A172 (cell line): Measurements from ENCODE around the gene PTK6. TPM values are rescaled to one million over a fixed set of nuclear protein-coding genes. Genes with fewer than 3 reads are reported as not detected.
A peak's percentile ranks its signal among the peaks of the same experiment; 100 is the strongest.

ENCODE experiments used
- DNase-seq: peaks from one replicate; pipeline ENCODE4 v3.0.0-alpha.2; 2015; ENCODE audit warnings: low spot score
- total RNA-seq: library from RNA; depleted of rRNA; stranded (reverse); fragments of >200 nt; shearing (Covaris generic); gene quantifications from 2 replicates; pipeline ENCODE4 v1.2.3, GENCODE V29; 2014

PTK6 gene
- total RNA-seq, 1 experiment from 2014 or later = 2.0 TPM

DNA sequence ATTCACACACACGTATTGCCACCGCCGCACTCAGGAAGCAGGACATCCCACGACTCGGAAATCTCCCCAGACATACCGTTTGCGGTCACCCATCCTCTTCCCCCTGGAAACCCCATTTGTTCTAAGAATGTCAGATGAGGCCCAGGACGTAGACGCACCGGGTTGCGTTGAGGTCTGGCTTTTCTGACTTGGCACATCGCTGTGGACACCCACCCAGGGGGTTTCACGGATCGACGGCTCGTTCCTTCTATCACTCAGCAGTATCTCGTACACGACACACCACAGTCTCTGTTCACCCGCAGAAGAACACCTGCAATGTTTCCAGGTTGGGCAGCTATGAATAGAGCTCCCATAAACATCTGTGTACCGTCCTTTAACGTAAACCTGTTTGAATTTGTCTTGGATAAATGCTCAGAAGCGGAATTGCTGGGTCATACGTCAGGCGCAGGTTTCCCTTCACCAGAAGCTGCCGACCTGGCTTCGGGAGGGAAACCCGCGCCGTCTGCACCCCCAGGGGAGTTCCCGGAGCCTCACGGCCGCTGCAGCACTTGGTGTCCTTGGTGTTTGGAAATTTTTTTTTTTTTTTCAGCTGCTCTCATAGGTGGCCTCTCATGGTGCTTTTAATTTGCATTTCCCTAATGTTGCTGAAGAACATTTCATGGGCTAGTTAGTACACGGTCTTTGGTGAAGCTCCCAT is 29.0 kb downstream of the PTK6 start:
- no peak for DNase-seq

DNA sequence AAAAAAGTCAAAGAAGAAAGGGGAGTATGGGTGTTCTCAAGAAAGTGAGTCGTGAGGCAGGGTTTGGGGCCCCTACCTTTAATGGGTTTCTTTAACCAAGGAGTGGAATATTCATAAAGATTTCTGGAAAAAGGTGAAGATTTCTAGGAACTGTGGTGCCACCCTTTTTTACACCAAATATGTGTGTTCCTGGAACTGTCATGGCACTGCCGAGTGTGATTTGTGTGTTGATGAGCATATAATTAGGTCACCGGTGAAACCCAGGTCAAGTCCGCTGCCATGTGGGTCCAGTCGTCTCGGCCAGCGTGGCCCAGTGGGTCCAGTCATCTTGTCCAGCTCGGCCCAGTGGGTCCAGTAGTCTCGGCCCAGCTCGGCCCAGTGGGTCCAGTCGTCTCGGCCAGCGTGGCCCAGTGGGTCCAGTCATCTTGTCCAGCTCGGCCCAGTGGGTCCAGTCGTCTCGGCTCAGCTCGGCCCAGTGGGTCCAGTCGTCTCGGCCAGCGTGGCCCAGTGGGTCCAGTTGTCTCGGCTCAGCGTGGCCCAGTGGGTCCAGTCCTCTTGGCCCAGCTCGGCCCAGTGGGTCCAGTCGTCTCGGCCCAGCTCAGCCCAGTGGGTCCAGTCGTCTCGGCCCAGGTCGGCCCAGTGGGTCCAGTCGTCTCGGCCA is 30.0 kb downstream of the PTK6 start:
- DNase-seq = no peak

GRCh38 chr20:63505723-63506122 is 31.5 kb downstream of the PTK6 start:
- no peak for DNase-seq

DNA sequence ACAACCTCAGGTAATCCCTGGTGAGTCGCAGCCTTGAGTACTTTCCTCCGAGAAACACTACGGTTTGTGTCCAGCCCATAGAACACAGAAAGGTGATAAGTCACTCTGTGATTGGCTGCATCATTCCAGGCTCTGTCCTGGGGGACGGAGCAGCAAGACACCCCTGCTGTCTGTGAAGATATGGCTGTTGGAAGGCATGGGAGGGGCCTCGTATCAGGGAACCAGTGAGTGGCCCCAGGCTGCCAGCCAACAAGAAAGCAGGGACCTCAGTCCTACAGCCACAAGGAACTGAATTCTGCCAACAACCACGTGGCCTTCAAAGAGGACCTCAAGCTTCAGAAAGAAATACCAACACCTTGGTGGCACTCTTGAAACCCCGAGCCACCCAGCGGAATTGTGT is 31.9 kb downstream of the PTK6 start:
- DNase-seq = no peak

- DNase-seq = no peak
Measured at GRCh38 chr20:63504642-63505041, 32.5 kb downstream of the PTK6 start.

GRCh38 chr20:63503524-63503923 is 33.7 kb downstream of the PTK6 start:
- no peak for DNase-seq

- no peak for DNase-seq
Measured at GRCh38 chr20:63502671-63503172, 34.5 kb downstream of the PTK6 start.

GRCh38 chr20:63501818-63502670 is 35.1 kb downstream of the PTK6 start:
- no peak for DNase-seq

DNA sequence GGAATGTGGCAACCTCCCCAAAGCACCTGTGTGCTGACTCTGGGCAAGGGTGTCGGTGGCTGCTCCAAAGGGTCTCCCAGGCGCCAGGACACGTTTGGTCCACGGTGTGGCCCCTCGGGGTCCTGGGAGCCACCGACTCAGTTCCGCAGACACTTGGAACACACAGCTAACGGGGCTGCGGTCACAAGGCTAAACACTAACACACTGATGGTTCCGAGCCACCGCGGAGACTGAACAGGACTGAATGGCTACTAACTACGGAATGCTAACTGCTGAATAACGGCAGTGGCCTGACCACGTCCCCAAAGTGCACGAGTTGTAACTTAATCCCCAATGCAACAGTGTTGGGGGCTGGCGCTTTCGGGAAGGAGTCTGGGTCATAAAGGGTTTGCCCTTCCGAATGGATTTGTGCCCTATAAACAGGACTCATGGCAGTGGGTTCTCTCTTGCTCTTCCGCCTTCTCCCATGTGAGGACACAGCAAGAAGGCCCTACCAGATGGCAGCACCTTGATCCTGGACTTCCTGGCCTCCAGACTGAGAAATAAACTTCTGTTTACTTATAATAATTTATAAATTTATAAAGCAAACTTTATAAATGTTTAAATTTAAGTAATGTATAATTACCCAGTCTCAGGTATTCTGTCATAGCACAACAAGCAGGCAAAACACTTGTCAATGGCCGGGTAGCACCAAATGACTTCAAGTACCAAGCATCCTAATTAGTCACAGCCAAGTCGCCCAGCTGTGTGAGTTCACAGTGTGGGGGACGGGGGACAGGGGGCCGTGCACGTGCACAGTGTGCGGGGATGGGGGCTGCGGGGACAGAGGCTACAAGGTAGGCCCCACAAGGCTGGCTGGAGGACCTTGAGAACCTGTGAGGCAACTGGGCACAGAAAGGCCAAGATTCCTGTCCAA is 36.0 kb downstream of the PTK6 start:
- DNase-seq = no peak

DNA sequence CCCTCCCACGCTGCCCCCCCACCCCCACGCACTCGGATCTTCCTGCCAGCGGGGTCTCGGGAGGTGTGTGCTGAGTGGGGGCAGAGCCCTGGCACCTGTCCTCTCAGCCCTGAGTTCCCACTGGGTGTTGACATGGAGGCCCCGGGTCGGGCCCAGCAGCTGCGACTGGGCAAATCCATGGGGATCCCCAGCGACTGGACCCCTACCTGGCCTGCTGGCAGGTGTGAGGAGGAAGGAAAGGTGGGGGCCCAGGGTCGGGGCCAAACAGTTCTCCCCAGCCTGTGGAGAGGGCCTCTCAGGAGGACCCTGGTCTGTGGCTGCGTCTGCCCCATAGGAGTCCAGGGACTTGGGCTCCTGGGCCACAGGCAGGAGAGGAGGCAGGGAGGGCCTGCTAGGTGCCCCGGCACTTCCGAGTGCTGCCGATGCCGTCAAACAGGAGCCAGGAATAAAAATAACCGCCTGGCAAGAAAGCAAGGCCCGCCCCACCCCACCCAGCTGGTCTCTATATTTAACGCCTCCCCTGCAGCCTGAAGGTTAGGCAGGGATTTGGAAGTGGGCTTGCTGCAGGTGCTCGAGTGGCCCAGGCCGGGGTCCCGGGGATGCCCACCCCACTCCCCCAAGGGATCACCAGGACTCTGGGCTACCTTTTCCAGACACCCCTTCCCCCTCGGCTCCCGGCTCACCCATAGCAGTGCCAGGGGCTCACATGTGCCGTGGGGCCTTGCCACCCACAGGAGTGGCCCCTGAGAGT is 36.9 kb downstream of the PTK6 start:
- DNase-seq = no peak

DNA sequence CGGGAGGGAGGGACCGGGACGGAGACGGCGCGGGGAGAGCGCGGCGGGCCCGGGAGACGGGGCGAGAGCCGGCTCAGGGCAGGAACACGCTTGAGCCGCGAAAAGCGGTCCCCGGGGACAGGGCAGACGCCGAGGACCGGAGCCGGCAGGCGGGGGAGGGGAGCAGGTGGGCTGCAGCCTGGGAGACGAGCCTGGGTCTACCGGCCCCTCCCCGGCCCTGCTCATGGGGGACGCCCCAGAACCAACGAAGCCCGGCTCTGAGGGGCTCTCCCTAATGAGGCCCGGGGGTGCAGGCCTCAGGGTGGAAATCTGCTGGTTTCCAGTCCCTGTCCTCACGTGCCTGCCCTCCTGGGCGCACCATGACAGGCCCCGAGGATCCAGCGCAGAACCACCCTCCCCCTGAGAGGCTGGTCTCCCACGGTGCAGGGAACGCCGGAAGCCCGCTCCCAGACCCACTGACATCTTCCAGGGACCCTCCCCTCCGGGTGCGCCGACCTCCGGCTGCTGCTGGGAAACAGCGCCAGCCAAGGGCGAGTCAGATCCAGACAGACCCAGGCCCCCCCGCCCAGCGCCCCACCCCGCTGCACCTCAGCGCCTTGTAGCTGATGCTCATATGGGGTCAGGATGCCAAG is 37.7 kb downstream of the PTK6 start:
- DNase-seq = no peak

DNA sequence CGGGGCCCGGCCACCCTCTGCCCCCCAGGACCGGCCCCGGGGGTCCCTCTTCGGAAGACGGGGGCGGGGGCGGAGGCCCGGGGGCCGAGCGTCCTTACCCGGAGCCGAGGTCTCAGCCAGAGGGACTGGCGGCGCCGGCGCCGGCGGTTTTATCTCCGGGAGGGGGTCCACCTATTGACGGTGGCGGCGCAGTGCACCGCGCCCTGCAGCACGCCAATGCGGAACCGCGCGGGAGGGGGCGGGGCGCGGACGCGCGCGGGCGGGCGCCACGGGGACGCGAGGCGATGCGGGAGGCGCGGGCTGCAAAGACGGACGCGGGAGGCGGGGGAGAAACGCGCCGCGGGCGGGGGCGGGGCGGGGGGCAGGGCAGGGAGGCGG is 38.2 kb downstream of the PTK6 start, which contains the start of gene EEF1A2:
EEF1A2 (minus strand) TSS at position 124 of the 378 bp plus-strand sequence. CDS start 1,320 bp downstream, outside the sequence.
- no peak for DNase-seq

DNA sequence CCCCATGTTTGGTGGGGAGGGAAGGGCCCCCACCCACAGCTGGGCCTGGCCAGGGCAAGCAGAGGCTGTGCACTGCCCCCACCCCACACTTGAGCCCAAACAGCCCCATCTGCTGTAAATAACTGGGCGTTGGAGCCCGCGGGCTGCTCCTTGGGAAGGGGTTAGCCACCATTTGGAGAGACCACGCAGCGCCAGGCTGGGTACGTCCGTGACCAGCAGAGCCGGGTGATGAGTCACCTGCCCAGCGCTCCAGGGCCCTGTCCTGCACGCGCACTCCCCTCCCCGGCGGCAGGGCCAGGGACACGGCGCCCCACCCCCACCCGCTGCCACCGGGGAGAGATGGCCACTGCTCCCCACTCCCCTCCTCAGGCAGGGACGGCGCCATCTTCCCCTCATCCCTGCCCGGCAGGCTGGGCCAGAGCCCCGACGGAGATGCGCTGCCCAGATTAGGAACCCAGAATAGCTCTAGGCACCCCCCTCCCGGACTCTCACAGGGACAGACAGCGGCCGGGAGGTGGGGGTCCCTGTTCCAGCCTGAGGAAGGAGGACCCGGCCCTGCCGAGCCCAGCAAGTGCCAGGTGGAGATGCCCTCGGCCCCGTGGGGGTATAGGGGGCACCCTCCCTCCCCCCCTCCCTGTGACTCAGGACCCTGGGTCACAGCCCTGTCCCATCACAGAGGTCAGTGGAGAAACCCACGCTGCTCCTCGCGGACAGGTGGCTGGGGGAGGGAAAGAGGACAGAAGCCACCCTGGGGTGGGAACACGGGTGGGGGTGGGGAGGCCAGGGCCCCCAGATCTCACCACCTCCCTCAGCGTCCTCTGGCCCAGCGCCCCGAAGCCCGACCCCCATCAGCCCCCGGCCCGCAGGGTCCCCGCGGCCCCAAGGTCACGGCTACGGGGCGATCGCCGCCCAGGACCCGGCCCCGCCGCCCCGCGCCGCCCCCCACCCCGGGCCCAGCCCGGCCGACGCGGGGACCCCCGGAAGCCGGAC is 38.9 kb downstream of the PTK6 start:
- peak; percentile 77 for DNase-seq

DNA sequence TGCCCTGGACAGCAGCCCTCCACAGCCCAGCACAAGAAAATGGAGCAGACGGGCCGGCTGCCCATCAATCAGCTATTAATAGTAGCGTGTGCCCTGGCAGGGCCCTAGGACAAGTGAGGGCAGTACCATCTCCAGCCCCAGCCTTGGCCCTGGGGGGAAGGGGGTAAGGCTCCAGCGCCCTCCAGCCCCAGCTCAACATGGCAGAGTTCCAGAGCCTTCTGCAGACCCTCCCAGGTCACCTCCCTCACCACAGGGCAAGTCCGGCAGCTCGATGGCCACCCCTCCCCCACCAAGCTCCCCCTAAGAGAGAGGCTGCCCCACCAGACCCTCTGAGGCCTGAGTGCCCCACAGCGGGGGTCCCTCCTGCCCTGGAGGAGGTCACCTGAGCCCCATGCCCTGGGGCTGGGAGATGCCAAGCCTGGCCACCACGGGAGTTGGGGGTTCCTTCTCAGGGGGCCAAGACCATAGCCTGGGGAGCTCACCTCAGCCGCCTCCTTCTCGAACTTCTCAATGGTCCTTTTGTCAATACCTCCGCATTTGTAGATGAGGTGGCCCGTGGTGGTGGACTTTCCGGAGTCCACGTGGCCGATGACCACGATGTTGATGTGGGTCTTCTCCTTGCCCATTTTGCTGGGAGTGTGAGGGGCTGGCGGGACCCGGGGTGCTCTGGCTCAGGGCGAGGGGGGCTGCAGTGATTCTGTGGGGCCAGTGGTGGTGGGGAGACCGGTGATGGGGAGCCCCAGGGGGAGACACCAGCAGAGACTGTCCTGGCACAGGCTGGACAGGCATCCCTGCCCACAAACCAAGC is 39.8 kb downstream of the PTK6 start:
- no peak for DNase-seq

DNA sequence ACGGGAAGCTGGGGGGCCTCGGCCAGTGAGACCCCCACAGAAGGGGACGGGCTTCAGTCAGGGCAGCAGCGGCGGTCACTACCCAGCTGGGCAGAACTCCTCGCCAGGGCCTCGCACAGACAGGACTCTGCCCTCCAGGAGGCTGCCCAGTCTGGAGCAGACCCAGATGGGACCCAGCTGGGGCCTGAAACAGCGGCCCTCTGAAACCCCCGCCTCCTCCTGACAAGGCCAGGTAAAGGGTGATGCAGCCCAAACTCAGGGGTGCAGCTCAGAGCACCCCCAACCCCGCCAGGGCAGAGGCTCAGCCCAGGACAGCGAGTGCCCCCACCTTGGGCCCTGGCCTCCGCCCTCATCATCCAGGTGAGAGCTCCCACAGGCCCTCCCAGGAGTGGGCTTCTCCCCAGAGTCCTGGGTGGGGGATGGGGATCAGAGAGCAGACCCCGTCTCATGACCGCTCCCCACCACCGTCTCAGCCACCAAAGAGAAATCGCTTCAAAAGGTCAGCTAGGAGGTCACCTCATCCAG is 40.5 kb downstream of the PTK6 start:
- no peak for DNase-seq

GRCh38 chr20:63495741-63496595 is 41.2 kb downstream of the PTK6 start:
- no peak for DNase-seq
